HepG2 (cell line): ENCODE data around the gene CD109. TPM values are rescaled to one million over a fixed set of nuclear protein-coding genes. Genes with fewer than 3 reads are reported as not detected.
A peak's percentile ranks its signal among the peaks of the same experiment; 100 is the strongest.

Experiments
- ATAC-seq: fragments of 200-7000 bp; cut with Tn5 transposase; 3 replicates; pipeline ENCODE4 v1.9.1; 2020; ENCODE audit warnings: mild to moderate bottlenecking, moderate library complexity
- BruUV-seq: library from RNA; stranded (reverse); fragments of 400-500 nt; replicated peaks from 2 replicates; lab custom pipeline; 2021; lab: Mats Ljungman, UMichigan
- CTCF ChIA-PET: fragments of 300-600 bp; formaldehyde crosslinking; extraction: SDS; loops from one replicate; lab custom pipeline; 2021; ENCODE audit warnings: low total read pairs, inconsistent platforms, low intra/inter-chr PET ratio; lab: Yijun Ruan, JAX
- POLR2A ChIA-PET: fragments of 350-600 bp; sonication (Branson Sonifier 250); formaldehyde crosslinking; loops from one replicate; lab custom pipeline; 2020; ENCODE audit warnings: antibody characterized with exemption, inconsistent platforms; lab: Yijun Ruan, JAX
- DNase-seq: peaks from one replicate; pipeline ENCODE4 v3.0.0-alpha.2; 2015; ENCODE audit warnings: low spot score
- FAIRE-seq: peaks from 3 replicates; lab custom pipeline; 2011; peaks lifted over from hg19 to GRCh38; lab: Jason Lieb, UNC
- H2AFZ ChIP-seq: one replicate; pipeline ENCODE4 v1.6.1; 2011; ENCODE audit warnings: low read length, inconsistent platforms
- H3K27ac ChIP-seq: fragments of 300-600 bp; 3 replicates; pipeline ENCODE4 v1.8.0; 2011; ENCODE audit warnings: mixed run types, mild to moderate bottlenecking, mixed read lengths, low read length, inconsistent platforms; ENCODE audit not compliant: insufficient read depth; ENCODE audit errors: extremely low read length
- H3K27me3 ChIP-seq, 2 experiments: fragments of 200-600 bp in 1 of 2; 2 replicates in 1 of 2; 3 replicates in 1 of 2; pipeline versions ENCODE4 v1.6.0 to v1.8.0; 2011; ENCODE audit warnings: low read length in 2 of 2, mild to moderate bottlenecking in 2 of 2, moderate library complexity in 2 of 2, inconsistent platforms in 1 of 2; ENCODE audit not compliant: insufficient read depth in 2 of 2, control insufficient read depth in 1 of 2
- H3K36me3 ChIP-seq, 2 experiments: fragments of 200-600 bp in 1 of 2; replicated peaks in 1 of 2; 2 replicates in 1 of 2; 3 replicates in 1 of 2; pipeline versions ENCODE4 v1.5.1 to v1.8.0; 2011; ENCODE audit warnings: low read length in 2 of 2, inconsistent platforms in 1 of 2; ENCODE audit not compliant: insufficient read depth in 2 of 2, control insufficient read depth in 1 of 2
- H3K4me1 ChIP-seq: 2 replicates; pipeline ENCODE4 v1.5.1; 2012; ENCODE audit warnings: low read length, inconsistent platforms; ENCODE audit not compliant: insufficient read depth
- H3K4me2 ChIP-seq: 2 replicates; pipeline ENCODE4 v1.6.0; 2011; ENCODE audit warnings: low read depth, low read length, inconsistent platforms
- H3K4me3 ChIP-seq, 3 experiments: fragments of 200-600 bp in 1 of 3; sonication (generic), shearing (Covaris generic) in 1 of 3; replicated peaks in 1 of 3; 2 replicates each; pipeline ENCODE4 v1.5.1; 2011 to 2016; ENCODE audit warnings: low read length in 3 of 3, inconsistent platforms in 2 of 3, low read depth in 2 of 3, mild to moderate bottlenecking in 2 of 3, control low read depth in 1 of 3, mixed read lengths in 1 of 3; ENCODE audit not compliant: insufficient read depth in 1 of 3
- H3K79me2 ChIP-seq: one replicate; pipeline ENCODE4 v1.6.1; 2011; ENCODE audit warnings: low read length, inconsistent platforms; ENCODE audit not compliant: insufficient read depth
- H3K9ac ChIP-seq: 2 replicates; pipeline ENCODE4 v1.6.0; 2011; ENCODE audit warnings: mild to moderate bottlenecking, low read depth, low read length, inconsistent platforms; ENCODE audit not compliant: insufficient read depth
- H3K9me3 ChIP-seq: 2 replicates; pipeline ENCODE4 v1.5.1; 2012; ENCODE audit warnings: mild to moderate bottlenecking, low read length
- H4K20me1 ChIP-seq: 2 replicates; pipeline ENCODE4 v1.6.0; 2011; ENCODE audit warnings: inconsistent platforms, mild to moderate bottlenecking, low read length, moderate library complexity; ENCODE audit not compliant: insufficient read depth
- AHR ChIP-seq: IDR thresholded peaks from 2 replicates; pipeline ENCODE4 v1.6.1; 2018; ENCODE audit warnings: missing genetic modification reagents, missing compliant biosample characterization
- GATAD2A ChIP-seq: IDR thresholded peaks from 2 replicates; pipeline ENCODE4 v1.6.1; 2016
- MAFF ChIP-seq: IDR thresholded peaks from 2 replicates; pipeline ENCODE4 v1.6.1; 2011; ENCODE audit warnings: low read depth, low read length, improper control_type of control experiment
- MAFK ChIP-seq, 2 experiments: IDR thresholded peaks in 1 of 2; conservative IDR thresholded peaks in 1 of 2; 2 replicates each; pipeline ENCODE4 v1.6.1; 2011; ENCODE audit warnings: improper control_type of control experiment in 2 of 2, low read length in 2 of 2
- MIER3 ChIP-seq: IDR thresholded peaks from 2 replicates; pipeline ENCODE4 v1.6.1; 2016; ENCODE audit warnings: missing compliant biosample characterization, borderline replicate concordance
- MYC ChIP-seq: sonication (generic); formaldehyde crosslinking; IDR thresholded peaks from 2 replicates; pipeline ENCODE4 v1.9.0; 2021; ENCODE audit warnings: missing genetic modification reagents, borderline replicate concordance
- SAFB2 ChIP-seq: sonication (generic); formaldehyde crosslinking; IDR thresholded peaks from 2 replicates; pipeline ENCODE4 v1.5.1; 2020; ENCODE audit warnings: missing genetic modification reagents, low read depth, mild to moderate bottlenecking, borderline replicate concordance
- SALL1 ChIP-seq: sonication (generic); formaldehyde crosslinking; IDR thresholded peaks from 2 replicates; pipeline ENCODE4 v1.8.0; 2022; ENCODE audit warnings: mild to moderate bottlenecking, missing genetic modification reagents
- SAP130 ChIP-seq: IDR thresholded peaks from 2 replicates; pipeline ENCODE4 v1.6.1; 2016; ENCODE audit warnings: low read depth
- SYNCRIP ChIP-seq: fragments of 200-400 bp; formaldehyde crosslinking; IDR thresholded peaks from 2 replicates; pipeline ENCODE4 v1.6.1; 2018; ENCODE audit warnings: mild to moderate bottlenecking, low read depth, low read length; ENCODE audit not compliant: insufficient read depth
- YY1 ChIP-seq: IDR thresholded peaks from 2 replicates; pipeline ENCODE4 v1.6.1; 2011; ENCODE audit warnings: low read length, low read depth, moderate library complexity, mild to moderate bottlenecking; ENCODE audit not compliant: insufficient read depth, insufficient replicate concordance
- ZFY ChIP-seq: sonication (generic); formaldehyde crosslinking; IDR thresholded peaks from 2 replicates; pipeline ENCODE4 v1.4.0; 2020; ENCODE audit warnings: missing genetic modification reagents
- ZNF136 ChIP-seq: sonication (generic); formaldehyde crosslinking; IDR thresholded peaks from 2 replicates; pipeline ENCODE4 v1.8.1; 2022; ENCODE audit warnings: low read depth, mild to moderate bottlenecking, moderate library complexity, missing genetic modification reagents
- ZNF207 ChIP-seq: fragments of 450-650 bp; IDR thresholded peaks from 2 replicates; pipeline ENCODE4 v1.6.1; 2016; ENCODE audit warnings: antibody characterized with exemption, borderline replicate concordance
- ZNF230 ChIP-seq: sonication (generic); formaldehyde crosslinking; IDR thresholded peaks from 2 replicates; pipeline ENCODE4 v1.4.0; 2020; ENCODE audit warnings: mild to moderate bottlenecking, missing genetic modification reagents
- ZNF30 ChIP-seq: sonication (generic); formaldehyde crosslinking; IDR thresholded peaks from 2 replicates; pipeline ENCODE4 v1.5.0; 2020; ENCODE audit warnings: mild to moderate bottlenecking, missing genetic modification reagents
- ZNF557 ChIP-seq: sonication (generic); formaldehyde crosslinking; IDR thresholded peaks from 2 replicates; pipeline ENCODE4 v1.4.0; 2020; ENCODE audit warnings: missing genetic modification reagents
- ZNF605 ChIP-seq: sonication (generic); formaldehyde crosslinking; IDR thresholded peaks from 2 replicates; pipeline ENCODE4 v1.8.0; 2022; ENCODE audit warnings: mild to moderate bottlenecking, missing genetic modification reagents
- ZNF644 ChIP-seq: IDR thresholded peaks from 2 replicates; pipeline ENCODE4 v1.6.1; 2016; ENCODE audit warnings: low read depth
- ZNF652 ChIP-seq: IDR thresholded peaks from 2 replicates; pipeline ENCODE4 v1.6.1; 2016; ENCODE audit warnings: low read depth, borderline replicate concordance
- ZNF761 ChIP-seq: sonication (generic); formaldehyde crosslinking; conservative IDR thresholded peaks from 2 replicates; pipeline ENCODE4 v1.4.0; 2020; ENCODE audit warnings: mild to moderate bottlenecking, missing genetic modification reagents
- WGBS: methylation state at CpG from one replicate; pipeline ENCODE4 v1.1.6; 2017; ENCODE audit warnings: low lambda C conversion rate; 5-methylcytosine and 5-hydroxymethylcytosine counted together
- in situ Hi-C: cut with HindIII; loops from 2 replicates; pipeline ENCODE4 v1.10.0; 2017; ENCODE audit warnings: low pct_unique_long_range_greater_than_20kb; ENCODE audit not compliant: extremely low pct_ligation_motif_present
- intact Hi-C: fragments of 100-400 bp; cut with micrococcal nuclease; formaldehyde crosslinking; loops from one replicate; pipeline ENCODE4 v1.10.0; 2022; ENCODE audit not compliant: unreplicated experiment
- polyA plus RNA-seq, 8 experiments: library from polyadenylated mRNA; depleted of rRNA in 3 of 8; stranded (reverse) in 7 of 8; unstranded in 1 of 8; fragments of >200 nt; fragmentation: Illumina TruSeq in 4 of 8; extraction: Trizol in 4 of 8; gene quantifications; 2 replicates each; pipeline versions ENCODE4 v1.2.1 to v1.2.3, GENCODE V29; 2011 to 2016; ENCODE audit warnings: low read depth in 4 of 8, missing spikeins in 1 of 8, mixed read lengths in 1 of 8; ENCODE audit not compliant: insufficient read depth in 1 of 8
- total RNA-seq, 5 experiments: library from RNA; depleted of rRNA; stranded (reverse); fragments of >200 nt; fragmentation: Illumina TruSeq; extraction: Trizol; gene quantifications; 2 replicates each; pipeline ENCODE4 v1.2.3, GENCODE V29; 2016; ENCODE audit warnings: low read depth in 1 of 5

Gene CD109
- total and polyA plus RNA-seq, 2 of the 13 experiments (the other 11 are each of a cell fraction or from before 2014, with no cell fraction given) = 0.93 to 2.1 TPM

DNA sequence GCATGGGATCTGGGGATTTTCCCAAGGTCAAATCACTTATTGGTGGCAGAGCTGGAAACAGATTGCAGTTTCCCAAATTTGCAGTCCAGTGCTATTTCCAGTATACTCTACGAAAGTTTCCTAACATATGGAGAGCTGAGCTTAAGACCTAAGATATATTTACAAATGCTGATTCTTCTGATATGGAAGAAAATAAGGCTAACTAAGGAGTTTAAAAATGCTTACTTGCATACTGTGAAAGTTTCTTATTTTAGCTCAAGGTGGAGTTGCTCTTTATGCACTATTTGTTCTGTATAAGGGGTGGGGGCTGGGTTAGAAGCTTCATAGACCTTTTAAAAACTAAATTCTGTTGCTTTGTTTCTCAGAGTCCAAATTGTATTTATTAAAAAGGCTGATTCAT, 7.5 kb downstream of the CD109 start:
- in situ Hi-C loops = no loop called here
- Histone ChIP-seq H2AFZ (no peak overlapping the region), H3K9ac (no peak overlapping the region), H3K9me3 (no peaks in the 10 kb centered on the region), H3K36me3 (no peaks in the 10 kb centered on the region), H3K4me3 (no peak overlapping the region), H3K27me3 (no peaks in the 10 kb centered on the region), H3K79me2 (no peaks in the 10 kb centered on the region), H3K4me2 (no peak overlapping the region), H3K4me1 (peaks cover 21% of the 10 kb centered on the region), H3K27ac (no peak overlapping the region), H4K20me1 (no peaks in the 10 kb centered on the region)
- no TSS peak for BruUV-seq
- CTCF ChIA-PET = no interaction called here
- POLR2A ChIA-PET = interaction anchor here (0.7 kb wide), 1 partner anchor 1564 kb away, joined by 3 read pairs; no protein-coding TSS in a partner anchor
- WGBS = 82% methylated on average over 1 of the region's 1 CpG
- intact Hi-C loops = no loop called here
- FAIRE-seq (no peak), ATAC-seq (no peak), DNase-seq (no peak)
- TF ChIP-seq MAFF = peak; percentile 33; the same call in 1 of the 2 replicates
- TF ChIP-seq ZNF207 = no peak
- peak in 1 of 2 experiments; percentile 51; a peak in 1 of 4 replicates for TF ChIP-seq MAFK (conservative IDR thresholded peaks at IDR 0.05 in 1 of 2, IDR thresholded peaks at IDR 0.05 in 1 of 2; ENCODE audit: low read length in 2 of 2)
- no peak for TF ChIP-seq SYNCRIP
- no peak for TF ChIP-seq ZNF605 (CRISPR knock-in tag)
- no peak for TF ChIP-seq ZNF136

DNA sequence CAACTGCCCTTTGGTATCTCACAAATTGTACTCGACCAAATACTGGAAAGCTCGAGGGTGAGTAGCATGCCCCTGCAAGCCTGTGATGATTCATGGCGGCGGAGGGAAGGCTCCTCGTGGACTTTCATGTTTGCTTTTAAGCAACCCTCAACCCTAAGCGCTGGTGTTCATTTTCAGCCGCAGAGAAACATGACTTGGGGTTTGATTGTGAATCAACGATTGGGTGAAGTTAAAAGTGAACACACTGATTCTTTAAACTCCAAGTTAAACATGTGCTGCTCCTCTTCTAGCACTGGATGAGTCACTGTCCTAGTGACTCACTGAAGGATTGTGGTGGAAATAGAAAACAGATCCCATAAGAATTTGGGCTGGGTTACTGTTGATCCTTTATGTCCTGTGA, 8.3 kb downstream of the CD109 start:
- H3K27me3 ChIP-seq = no peaks in the 10 kb centered on the region
- FAIRE-seq (peak; percentile 79), ATAC-seq (peak; percentile 97), DNase-seq (peak; percentile 77)
- H3K4me3 ChIP-seq = no peak overlapping the region
- H3K79me2 ChIP-seq = no peaks in the 10 kb centered on the region
- H3K27ac ChIP-seq = peak overlapping the region; percentile 4
- in situ Hi-C loops = no loop called here
- CTCF ChIA-PET = no interaction called here
- H3K4me2 ChIP-seq = peak overlapping the region; percentile 30
- intact Hi-C loops = no loop called here
- 0 out of 2 replicates have a peak overlapping the region, but pooled peaks have one; percentile 13 for H3K9ac ChIP-seq
- H3K4me1 ChIP-seq = peaks cover 21% of the 10 kb centered on the region
- H2AFZ ChIP-seq = no peak overlapping the region
- no peaks in the 10 kb centered on the region for H3K9me3 ChIP-seq
- H3K36me3 ChIP-seq = no peaks in the 10 kb centered on the region
- no peaks in the 10 kb centered on the region for H4K20me1 ChIP-seq
- 2% methylated on average over 8 of the region's 8 CpGs for WGBS
- no TSS peak for BruUV-seq
- POLR2A ChIA-PET = no interaction called here
- TF ChIP-seq MIER3 (CRISPR knock-in tag) (0 out of 2 replicates have a peak, but pooled peaks have one; percentile 27), ZNF30 (CRISPR knock-in tag) (no peak), YY1 (peak; percentile 47), ZFY (CRISPR knock-in tag) (no peak), AHR (CRISPR knock-in tag) (no peak), ZNF644 (peak; percentile 76; the same call in 1 of the 2 replicates), GATAD2A (CRISPR knock-in tag) (peak; percentile 39; the same call in 1 of the 2 replicates), MYC (CRISPR knock-in tag) (peak; percentile 55; the same call in 1 of the 2 replicates), SALL1 (CRISPR knock-in tag) (peak; percentile 40; the same call in 1 of the 2 replicates), SAFB2 (CRISPR knock-in tag) (no peak), ZNF557 (CRISPR knock-in tag) (no peak), SAP130 (CRISPR knock-in tag) (peak; percentile 42), ZNF761 (no peak), ZNF230 (CRISPR knock-in tag) (no peak), ZNF652 (no peak)
